GM21723 (cell line): ENCODE data around the gene UBAP2.
"Not testable (repeated sequence)": the region's sequence is repeated elsewhere in the genome, so short reads cannot be mapped to it uniquely, and the experiment has no call there.

ENCODE experiments used
- ATAC-seq: cut with Tn5 transposase; IDR thresholded peaks from one replicate; pipeline ENCODE4 v1.9.1; 2021; ENCODE audit warnings: mild to moderate bottlenecking, moderate library complexity; ENCODE audit not compliant: unreplicated experiment

Gene UBAP2

DNA sequence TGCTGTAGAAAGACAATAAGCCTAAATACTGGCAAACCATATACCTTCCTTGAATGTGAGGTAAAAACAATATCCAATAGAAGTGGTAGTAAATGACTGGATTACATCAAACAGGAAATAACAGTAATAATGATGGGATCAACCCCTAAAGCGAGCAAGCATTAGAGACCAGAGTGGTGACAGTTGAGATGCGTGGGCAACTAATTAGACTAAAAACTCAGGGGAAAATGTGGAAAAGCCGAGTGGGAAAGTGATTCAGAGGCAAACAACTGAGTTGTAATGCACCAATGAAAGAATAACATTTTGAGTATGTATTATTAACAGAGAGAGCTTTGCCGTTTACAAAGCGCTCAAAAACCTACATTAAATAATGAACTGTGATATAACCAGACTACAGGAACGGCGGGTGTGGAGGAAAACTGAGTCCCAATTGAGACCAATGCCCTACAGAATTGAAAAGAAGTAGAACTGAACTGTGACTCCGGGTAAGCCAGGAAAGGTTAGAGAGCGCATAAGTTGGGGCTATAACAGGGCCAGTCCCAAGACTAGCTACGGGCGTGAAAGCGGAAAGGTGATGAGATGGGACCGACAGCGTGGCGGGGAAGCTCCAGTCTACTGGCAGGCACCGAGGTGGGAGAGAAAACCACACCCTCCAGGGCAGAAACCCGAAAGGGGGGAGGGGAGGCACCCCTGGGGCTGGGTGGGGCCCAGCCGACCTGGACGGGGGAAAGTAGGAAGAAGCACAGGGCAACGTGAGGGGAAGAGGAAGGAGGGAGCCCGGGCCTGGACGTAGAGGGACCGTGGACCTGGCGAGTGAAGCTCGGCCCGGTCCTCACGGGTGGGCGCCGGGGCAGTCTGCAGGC, 592 bp downstream of the UBAP2 start:
- ATAC-seq: peak; percentile 39

DNA sequence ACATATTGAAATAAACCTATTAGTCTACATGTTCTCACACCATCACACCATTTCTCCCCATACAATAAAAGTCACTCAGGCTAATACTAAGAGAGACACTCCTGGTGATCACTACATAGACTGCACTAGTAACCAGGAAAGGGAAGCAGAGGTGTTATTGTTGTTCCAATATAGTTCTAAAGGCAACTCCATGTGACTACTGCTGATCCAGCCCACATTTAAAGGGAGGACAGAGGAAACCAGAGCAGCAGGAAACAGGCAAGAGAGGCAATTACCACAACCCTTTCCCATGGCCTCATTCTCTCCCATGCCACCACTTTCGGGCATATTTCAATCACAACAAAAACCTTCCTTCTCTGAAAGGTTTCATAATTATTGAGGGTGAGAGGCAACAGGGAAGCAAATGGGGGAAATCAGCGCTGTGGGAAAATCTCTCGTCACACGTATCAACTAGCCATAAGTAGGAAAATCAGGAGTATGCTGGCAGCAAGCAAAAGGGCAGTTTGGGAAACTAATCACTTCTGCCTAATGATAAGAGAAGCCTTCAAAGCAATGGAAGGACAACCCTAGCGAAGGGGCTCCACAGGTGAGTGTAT, 1.8 kb downstream of the UBAP2 start:
- ATAC-seq: no peak

- no peak for ATAC-seq
Observed at GRCh38 chr9:34045903-34046302, 2.8 kb downstream of the UBAP2 start.

DNA sequence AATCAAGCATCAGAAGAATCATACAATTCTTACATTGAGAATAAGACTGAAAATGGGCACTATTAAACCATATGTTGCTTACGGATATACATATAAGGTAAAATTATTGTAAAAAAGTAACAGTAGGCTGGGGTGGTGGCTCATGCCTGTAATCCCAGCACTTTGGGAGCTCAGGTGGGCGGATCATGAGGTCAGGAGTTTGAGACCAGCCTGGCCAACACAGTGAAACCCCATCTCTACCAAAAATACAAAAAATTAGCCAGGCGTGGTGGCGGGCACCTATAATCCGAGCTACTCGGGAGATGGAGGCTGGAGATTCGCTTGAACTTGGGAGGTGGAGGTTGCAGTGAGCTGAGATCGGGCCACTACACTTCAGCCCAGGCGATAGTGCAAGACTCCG, 6.6 kb downstream of the UBAP2 start:
- ATAC-seq: not testable (repeated sequence)

- ATAC-seq: not testable (repeated sequence)
Observed at GRCh38 chr9:34038851-34039250, 9.8 kb downstream of the UBAP2 start.

DNA sequence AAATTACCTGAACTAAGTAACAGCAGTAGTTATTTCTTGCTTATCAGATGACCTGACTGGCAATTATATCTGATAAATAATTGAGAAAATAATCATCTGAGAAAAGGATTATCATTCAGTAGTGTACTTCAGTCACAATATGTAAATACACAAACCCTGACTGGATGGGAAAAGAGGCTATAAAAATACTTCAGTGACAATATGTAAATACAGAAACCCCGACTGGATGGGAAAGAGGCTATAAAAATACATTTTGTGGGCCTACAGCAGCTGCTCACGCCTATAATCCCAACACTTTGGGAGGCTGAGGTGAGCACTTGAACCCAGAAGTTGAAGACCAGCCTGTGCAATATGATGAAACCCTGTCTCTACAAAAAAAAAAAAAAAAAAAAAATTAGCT, 11.1 kb downstream of the UBAP2 start:
- no peak for ATAC-seq

DNA sequence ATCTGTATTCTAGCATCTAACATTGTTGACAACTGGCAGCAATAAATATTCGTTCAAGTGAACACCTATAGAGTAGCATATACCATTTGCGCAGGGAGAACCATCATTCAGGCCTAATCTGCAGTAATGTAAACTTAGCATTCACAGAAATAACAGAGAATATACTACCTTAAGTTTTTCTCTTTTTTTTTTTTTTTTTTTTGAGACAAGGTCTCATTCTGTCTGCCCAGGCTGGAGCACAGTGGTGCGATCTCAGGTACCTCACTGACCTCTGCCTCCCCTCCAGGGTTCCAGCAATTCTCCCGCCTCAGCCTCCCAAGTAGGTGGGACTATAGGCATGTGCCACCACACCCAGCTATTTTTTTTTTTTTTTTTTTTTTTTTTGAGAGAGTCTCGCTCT, 12.1 kb downstream of the UBAP2 start:
- no peak for ATAC-seq

- ATAC-seq: no peak
Observed at GRCh38 chr9:34035656-34036055, 13.0 kb downstream of the UBAP2 start.

DNA sequence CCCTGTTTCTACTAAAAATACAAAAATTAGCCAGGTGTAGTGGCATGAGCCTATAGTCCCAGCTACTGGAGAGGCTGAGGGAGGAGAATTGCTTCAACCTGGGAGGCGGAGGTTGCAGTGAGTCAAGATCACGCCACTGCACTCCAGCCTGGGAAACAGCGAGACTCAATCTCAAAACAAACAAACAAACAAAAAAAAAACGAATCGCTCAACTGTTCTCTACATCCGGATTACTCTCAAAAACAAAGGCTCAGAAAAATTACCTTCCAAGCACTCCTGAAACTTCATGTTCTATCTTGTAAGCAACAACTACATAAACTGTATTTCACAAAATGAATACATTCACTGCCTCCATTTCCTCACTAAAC, 14.0 kb downstream of the UBAP2 start:
- no peak for ATAC-seq

- no peak for ATAC-seq
Observed at GRCh38 chr9:34032631-34033030, 16.1 kb downstream of the UBAP2 start.

DNA sequence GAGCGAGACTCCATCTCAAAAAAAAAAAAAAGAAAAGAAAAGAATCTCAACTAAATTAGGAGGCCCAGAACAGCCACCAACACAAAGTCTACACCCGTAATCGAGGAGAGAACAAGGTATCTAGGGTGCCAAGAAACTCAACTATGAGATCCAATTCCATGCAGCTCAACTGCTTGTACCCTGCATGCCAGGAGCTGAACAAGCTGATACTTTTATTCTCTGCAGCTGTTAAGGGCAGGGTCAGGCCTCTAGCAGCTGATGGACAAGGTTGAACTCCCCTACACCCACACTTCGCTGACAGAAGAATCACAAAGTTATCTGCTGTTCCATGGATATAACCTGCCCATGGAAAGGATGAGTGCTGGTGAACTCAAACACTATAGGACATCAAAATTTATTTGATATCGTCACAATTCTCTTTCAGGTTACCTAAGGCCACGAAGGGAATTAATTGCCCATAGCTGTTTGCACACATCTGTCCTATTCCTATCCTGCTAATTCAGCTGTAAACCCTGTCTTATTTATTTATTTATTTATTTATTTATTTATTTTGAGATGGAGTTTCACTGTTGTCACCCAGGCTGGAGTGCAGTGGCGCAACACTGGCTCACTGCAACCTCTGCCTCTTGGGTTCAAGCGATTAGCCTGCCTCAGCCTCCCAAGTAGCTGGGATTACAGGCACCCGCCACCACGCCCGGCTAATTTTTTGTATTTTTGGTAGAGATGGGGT, 20.7 kb downstream of the UBAP2 start:
- ATAC-seq: no peak

DNA sequence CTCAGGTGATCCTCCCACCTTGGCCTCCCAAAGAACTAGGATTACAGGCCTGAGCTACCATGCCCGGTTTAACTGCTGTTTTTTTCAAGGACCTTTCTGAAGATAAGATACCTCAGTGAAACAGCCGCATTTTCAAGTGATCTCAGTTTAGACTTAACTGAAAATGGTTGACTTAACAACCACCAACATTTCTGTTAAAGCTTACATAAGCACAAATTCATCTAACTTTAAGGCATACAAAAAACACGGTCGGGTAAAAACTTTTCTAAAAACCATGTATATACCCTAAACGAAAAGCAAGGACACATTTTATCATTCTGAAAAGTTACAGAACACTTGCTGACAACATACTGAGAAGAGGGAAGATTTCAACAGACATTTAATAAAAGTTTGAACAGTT, 22.9 kb downstream of the UBAP2 start:
- no peak for ATAC-seq

DNA sequence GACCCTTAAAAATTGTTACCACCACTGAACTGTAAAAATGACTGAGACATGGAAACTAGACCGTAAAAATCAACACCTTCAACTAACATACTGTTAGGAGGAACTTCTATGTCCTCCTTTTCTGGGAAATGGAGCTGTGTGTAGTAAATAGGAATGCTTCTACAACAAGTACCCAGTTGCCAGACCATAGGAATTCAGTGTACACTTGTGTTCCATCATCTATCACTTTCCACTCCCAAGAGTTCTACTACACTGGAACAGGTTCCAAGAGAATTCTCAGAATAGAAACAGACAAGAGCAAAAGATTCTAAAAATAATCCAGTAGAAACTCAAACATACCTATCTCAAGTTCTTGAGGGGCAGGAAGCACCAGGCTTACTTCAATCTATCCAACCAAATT, 23.6 kb downstream of the UBAP2 start:
- no peak for ATAC-seq

- not testable (repeated sequence) for ATAC-seq
Observed at GRCh38 chr9:34024476-34024875, 24.2 kb downstream of the UBAP2 start.

DNA sequence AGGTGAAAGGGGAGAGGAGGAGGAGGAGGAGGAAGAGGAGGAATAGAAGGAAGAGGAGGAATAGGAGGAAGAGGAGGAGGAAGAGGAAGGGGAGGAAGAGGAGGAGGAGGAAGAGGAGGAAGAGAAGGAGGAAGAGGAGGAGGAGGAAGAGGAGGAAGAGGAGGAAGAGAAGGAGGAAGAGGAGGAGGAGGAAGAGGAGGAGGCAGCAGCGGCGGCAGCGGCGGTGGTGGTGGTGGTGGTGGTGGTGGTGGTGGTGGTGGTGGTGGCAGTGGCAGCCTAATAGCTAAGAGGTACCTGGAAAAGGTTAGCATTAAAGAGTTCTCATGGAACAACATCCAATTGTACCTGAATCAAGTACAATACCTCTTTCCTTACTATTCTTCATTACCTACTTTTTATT, 32.5 kb downstream of the UBAP2 start:
- no peak for ATAC-seq

DNA sequence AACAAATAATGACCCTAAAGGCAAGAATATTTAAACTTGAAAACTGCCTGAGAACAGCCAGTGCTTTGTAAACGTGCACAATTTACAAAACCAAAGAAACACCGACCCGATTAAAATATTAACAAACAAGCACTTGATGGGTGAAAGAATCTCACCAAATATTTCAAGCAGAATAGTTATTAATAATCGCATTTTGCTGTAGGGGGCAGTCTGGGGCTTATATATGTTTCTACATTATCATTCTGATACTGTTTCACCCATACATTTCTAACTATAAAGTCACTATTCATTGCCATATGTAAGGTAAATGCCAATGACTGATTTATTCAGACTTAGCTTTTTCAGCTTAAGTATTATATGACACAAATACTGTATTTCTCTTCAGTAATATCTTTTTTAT, 37.7 kb downstream of the UBAP2 start:
- no peak for ATAC-seq

GRCh38 chr9:34001951-34002350, 46.7 kb downstream of the UBAP2 start:
- ATAC-seq: no peak

- ATAC-seq: no peak
Observed at GRCh38 chr9:34001298-34001697, 47.4 kb downstream of the UBAP2 start.

DNA sequence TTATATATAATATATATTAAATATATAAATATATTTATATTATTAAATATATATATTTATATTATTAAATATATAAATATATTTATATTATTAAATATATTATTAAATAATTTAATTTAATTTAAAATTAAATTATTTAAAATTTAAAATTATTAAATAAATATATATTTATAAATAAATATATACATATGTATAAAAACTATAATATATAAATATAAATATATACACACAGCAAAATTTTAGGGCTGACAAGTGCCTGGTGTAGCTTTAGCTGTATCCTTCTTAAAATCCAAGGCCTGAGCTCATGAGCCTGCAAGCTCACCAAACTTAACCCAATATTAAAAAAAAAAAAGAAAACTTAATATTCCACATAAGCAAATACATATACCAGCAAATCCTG, 53.2 kb downstream of the UBAP2 start:
- no peak for ATAC-seq

GRCh38 chr9:33993104-33993503, 55.6 kb downstream of the UBAP2 start:
- no peak for ATAC-seq

- no peak for ATAC-seq
Observed at GRCh38 chr9:33992632-33993031, 56.1 kb downstream of the UBAP2 start.
